GM19240 (cell line): ENCODE data around the gene PNMA8C.
"Not testable (repeated sequence)": the region's sequence is repeated elsewhere in the genome, so short reads cannot be mapped to it uniquely, and the experiment has no call there.

ENCODE experiments used
- DNase-seq: peaks from one replicate; pipeline ENCODE4 v3.0.0; 2011; ENCODE audit warnings: low spot score; ENCODE audit not compliant: insufficient read length

PNMA8C gene

GRCh38 chr19:46390121-46390858, 38.4 kb downstream of the PNMA8C start:
- no peak for DNase-seq

- no peak for DNase-seq
These were observed 40.2 kb downstream of the PNMA8C start for GRCh38 chr19:46388311-46389095.

- DNase-seq, result no peak
These were observed 41.0 kb downstream of the PNMA8C start for GRCh38 chr19:46387713-46388130.

GRCh38 chr19:46386996-46387712, 41.6 kb downstream of the PNMA8C start:
- no peak for DNase-seq

- no peak for DNase-seq
These were observed 42.6 kb downstream of the PNMA8C start for GRCh38 chr19:46386151-46386550.

- no peak for DNase-seq
These were observed 43.1 kb downstream of the PNMA8C start for GRCh38 chr19:46385636-46386035.

- DNase-seq, result no peak
These were observed 44.3 kb downstream of the PNMA8C start for GRCh38 chr19:46384396-46384795.

GRCh38 chr19:46383846-46384245, 44.9 kb downstream of the PNMA8C start:
- DNase-seq, result no peak

- no peak for DNase-seq
These were observed 45.4 kb downstream of the PNMA8C start for GRCh38 chr19:46383171-46383815.

- no peak for DNase-seq
These were observed 46.9 kb downstream of the PNMA8C start for GRCh38 chr19:46381756-46382345.

- DNase-seq, result no peak
These were observed 47.4 kb downstream of the PNMA8C start for GRCh38 chr19:46381346-46381745.

- DNase-seq, result no peak
These were observed 48.0 kb downstream of the PNMA8C start for GRCh38 chr19:46380690-46381089.

GRCh38 chr19:46378268-46378667, 50.5 kb downstream of the PNMA8C start:
- DNase-seq, result no peak

GRCh38 chr19:46376241-46377153, 52.2 kb downstream of the PNMA8C start:
- DNase-seq, result no peak

- not testable (repeated sequence) for DNase-seq
These were observed 53.2 kb downstream of the PNMA8C start for GRCh38 chr19:46375476-46376067.
